HG02840 (cell line): ENCODE measurements around the gene MLPH.

Source experiments
- ATAC-seq: cut with Tn5 transposase; IDR thresholded peaks from one replicate; pipeline ENCODE4 v1.9.1; 2021; ENCODE audit warnings: mild to moderate bottlenecking, moderate library complexity, moderate number of reproducible peaks; ENCODE audit not compliant: unreplicated experiment, low FRiP score

The MLPH gene

GRCh38 chr2:237597196-237598145 is 110.4 kb downstream of the MLPH start:
- no peak for ATAC-seq

DNA sequence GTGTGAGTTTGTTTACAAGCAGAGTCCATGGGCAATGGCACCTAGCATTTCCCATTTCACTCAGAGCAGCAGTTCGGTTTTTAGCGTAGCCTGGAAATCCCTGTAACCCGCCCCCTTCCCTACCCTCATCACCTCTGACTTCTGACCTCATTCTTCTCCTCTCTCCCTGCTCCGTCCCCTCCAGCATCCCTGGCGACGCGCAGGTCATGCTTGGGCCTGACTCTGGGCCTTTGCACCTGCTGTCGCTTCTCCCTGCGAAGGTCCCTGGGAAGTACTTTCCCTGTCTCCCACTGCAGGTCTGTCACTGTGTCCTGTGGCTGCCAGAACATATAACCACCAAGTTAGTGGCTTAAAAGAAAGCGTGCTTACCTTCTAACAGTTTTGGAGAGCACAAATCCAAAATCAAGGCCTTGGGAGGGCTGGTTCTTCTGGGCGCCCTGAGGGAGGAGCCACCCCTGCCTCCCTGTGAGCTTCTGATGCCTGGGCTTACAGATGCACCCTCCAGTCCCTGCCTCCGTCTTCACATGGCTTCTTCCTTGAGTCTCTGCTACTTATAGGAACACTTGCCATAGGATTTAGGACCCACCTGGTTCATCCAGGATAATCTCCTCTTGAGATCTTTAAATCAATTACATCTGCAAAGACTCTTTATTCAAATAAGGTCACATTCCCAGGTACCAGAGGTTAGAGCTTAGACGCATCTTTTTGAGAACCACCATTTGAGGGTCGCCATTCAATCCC is 111.6 kb downstream of the MLPH start:
- ATAC-seq: no peak

DNA sequence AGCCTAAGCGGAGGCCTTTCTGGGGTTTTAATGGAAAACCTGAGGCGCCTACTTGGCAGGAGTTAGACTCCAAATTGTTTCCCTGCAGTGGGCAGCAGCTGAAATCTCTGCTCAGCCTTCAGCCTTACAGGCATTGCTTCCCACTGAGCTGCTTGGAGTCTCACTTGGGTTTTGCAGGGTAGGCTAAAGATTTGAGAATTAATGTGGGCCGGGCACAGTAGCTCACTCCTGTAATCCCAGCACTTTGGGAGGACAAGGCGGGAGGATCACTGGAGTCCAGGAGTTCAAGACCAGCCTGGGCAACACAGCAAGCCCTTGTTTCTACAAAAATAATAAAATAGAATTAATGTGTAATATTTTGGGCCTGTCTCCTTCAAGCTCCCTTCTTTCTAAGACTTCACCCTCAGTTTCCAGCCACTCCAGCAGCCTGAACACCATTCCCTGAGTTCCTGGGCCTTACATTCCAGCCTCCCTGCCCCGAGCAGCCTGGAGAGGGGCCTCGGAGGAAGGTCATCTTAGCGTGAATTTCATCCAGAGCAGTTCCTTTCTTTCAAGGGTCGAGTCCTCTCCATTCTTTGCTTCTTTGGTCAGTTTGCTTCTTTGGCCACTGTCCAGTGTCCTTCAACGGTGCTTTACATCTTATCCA is 112.5 kb downstream of the MLPH start:
- ATAC-seq: no peak

GRCh38 chr2:237600205-237600846 is 113.3 kb downstream of the MLPH start:
- no peak for ATAC-seq

DNA sequence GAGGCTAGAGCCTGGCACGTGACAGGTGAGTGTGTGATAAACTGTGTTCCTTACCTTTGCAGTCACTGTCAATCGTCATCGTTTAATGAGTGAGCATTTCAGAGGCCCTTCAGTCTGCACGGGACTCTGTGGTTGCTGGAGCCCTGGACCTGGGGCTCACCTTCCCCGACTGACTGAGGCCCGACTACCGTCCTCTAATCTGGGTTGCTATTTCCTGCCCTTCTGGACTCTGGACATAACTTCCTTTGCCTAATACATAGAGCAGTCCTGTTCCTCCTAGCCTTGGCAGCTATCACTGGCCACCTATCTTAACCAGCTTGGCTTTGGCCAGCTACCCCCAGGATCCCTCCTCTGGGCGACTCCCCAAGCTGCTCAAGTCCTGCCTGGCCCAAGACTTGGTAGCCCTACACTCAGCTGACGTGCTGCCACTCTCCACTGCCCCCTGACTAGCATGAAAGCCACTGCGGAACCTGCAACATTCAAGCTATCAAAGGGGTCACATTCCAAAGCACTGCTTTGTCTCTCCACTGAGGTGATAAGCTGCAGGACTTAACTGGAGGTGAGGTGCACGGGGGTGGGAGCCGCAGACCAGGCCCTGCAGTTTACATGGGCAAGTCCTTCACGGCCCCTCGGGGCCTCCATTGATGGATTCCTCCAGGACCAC is 114.5 kb downstream of the MLPH start:
- ATAC-seq: no peak

- no peak for ATAC-seq
Measured at GRCh38 chr2:237602409-237602808, 115.4 kb downstream of the MLPH start.

DNA sequence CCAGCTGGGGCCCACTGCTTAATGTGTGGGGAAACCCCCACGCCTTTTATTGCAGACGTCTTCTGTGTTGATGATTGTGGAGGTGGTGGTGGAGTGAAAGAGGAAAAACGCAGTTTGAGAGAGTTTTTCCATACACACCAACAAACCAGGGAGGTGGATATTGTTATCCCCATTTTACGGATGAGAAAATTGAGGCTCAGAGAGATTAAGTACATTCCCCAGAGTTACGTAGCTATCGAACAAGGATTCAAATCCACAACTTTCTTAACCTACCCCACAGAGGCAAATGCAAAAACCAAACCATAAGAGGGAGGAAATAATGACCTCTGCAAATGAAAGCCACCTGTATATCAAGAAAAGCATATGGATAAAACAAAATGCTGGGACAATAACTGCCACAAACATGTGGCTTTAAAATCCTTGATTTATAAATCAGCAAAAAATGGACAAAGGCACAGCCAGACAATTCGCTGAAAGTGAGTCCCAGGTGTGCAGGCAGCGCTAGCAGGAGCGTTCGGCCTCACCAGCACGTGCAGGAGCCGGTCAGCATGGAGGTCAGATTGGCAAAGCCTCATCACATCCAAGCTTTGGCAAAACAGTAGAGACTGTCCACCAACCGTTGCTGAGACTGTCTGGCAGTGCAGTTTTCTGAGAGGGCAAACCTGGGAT is 116.1 kb downstream of the MLPH start:
- no peak for ATAC-seq

GRCh38 chr2:237603718-237604362 is 116.8 kb downstream of the MLPH start:
- no peak for ATAC-seq

GRCh38 chr2:237604391-237604790 is 117.3 kb downstream of the MLPH start:
- no peak for ATAC-seq
